AG10803 (cell line): ENCODE results near the gene STH.

Source experiments
- DNase-seq: peaks from one replicate; pipeline ENCODE4 v3.0.0; 2010; ENCODE audit warnings: low read depth
- H3K4me3 ChIP-seq: 2 replicates; pipeline ENCODE4 v1.5.1; 2011; ENCODE audit warnings: mild to moderate bottlenecking, low read length, control low read depth
- TF ChIP-seq, protein P1 (sequence below): conservative IDR thresholded peaks from 2 replicates; pipeline ENCODE4 v1.5.1; 2011; ENCODE audit warnings: mild to moderate bottlenecking, low read length, control low read depth, inconsistent platforms

STH gene

DNA sequence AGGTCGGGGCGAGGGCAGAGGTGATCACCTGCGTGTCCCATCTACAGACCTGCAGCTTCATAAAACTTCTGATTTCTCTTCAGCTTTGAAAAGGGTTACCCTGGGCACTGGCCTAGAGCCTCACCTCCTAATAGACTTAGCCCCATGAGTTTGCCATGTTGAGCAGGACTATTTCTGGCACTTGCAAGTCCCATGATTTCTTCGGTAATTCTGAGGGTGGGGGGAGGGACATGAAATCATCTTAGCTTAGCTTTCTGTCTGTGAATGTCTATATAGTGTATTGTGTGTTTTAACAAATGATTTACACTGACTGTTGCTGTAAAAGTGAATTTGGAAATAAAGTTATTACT is 28.9 kb downstream of the STH start:
- TF ChIP-seq, protein P1, sequence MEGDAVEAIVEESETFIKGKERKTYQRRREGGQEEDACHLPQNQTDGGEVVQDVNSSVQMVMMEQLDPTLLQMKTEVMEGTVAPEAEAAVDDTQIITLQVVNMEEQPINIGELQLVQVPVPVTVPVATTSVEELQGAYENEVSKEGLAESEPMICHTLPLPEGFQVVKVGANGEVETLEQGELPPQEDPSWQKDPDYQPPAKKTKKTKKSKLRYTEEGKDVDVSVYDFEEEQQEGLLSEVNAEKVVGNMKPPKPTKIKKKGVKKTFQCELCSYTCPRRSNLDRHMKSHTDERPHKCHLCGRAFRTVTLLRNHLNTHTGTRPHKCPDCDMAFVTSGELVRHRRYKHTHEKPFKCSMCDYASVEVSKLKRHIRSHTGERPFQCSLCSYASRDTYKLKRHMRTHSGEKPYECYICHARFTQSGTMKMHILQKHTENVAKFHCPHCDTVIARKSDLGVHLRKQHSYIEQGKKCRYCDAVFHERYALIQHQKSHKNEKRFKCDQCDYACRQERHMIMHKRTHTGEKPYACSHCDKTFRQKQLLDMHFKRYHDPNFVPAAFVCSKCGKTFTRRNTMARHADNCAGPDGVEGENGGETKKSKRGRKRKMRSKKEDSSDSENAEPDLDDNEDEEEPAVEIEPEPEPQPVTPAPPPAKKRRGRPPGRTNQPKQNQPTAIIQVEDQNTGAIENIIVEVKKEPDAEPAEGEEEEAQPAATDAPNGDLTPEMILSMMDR: no peak
- DNase-seq: no peak
- no peak overlapping the region for H3K4me3 ChIP-seq

DNA sequence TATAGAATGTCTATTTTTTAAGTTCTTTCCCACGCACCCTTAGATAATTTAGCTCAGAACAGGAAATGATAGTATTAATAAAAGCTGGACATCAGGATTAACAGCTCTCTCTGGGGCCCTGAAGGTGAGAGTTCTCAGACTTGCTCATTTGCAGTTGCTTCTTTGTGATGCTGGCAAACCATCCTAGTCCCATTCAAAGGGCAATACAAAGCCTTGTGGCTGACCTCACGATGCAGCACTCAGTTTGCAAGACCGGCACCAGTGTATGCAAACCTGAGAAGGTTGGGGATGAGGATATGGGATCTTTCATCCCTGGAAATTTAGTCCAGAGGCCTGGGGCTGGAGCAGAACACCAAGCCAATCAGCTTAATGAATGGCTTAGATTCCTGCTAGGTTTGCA is 29.3 kb downstream of the STH start:
- H3K4me3 ChIP-seq: no peak overlapping the region
- TF ChIP-seq, protein P1: no peak
- no peak for DNase-seq

GRCh38 chr17:46028981-46029565 is 30.0 kb downstream of the STH start:
- TF ChIP-seq, protein P1: no peak
- no peak for DNase-seq
- H3K4me3 ChIP-seq: no peak overlapping the region

DNA sequence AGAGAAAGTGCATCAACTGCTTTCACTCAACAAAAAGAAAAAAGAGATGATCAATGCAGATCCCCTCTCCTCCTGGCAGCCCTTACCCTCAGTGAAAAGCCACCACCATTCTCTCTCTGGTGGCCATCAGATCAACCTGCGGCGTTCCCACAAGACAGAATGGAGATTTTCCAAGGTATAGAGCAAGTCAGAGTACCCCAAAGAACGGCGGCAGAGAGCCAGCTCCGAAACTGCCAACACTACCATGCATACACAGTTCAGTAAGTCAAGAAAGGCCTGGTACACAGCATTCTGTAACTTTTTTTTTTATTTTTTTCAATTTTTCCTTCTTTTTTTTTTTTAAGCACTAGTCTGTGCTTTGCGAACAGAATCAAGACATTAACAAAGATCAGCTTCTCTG is 30.6 kb downstream of the STH start:
- no peak overlapping the region for H3K4me3 ChIP-seq
- TF ChIP-seq, protein P1: no peak
- no peak for DNase-seq

DNA sequence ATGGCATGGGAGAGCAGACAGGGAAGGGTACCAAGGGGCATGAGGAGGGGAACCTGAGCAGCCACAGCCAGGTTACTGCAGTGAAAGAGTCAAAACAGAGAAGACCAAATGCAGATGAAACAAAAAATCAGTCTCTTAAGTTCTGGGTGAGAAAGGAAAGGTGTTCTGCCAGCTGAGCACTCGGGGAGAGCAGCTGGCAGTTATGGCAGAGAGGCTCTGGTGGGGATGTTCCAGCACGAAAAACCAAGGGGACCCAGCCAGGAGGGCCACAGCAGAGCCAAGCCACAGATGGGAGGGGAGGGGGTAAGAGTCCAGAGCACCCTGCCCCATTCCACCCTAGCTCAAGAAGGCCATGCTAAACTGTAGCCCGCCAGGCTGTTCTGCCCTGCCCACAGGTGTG is 31.7 kb downstream of the STH start:
- H3K4me3 ChIP-seq: no peak overlapping the region
- no peak for DNase-seq
- TF ChIP-seq, protein P1: no peak

GRCh38 chr17:46031440-46031839 is 32.4 kb downstream of the STH start:
- H3K4me3 ChIP-seq: no peak overlapping the region
- DNase-seq: no peak
- TF ChIP-seq, protein P1: no peak

DNA sequence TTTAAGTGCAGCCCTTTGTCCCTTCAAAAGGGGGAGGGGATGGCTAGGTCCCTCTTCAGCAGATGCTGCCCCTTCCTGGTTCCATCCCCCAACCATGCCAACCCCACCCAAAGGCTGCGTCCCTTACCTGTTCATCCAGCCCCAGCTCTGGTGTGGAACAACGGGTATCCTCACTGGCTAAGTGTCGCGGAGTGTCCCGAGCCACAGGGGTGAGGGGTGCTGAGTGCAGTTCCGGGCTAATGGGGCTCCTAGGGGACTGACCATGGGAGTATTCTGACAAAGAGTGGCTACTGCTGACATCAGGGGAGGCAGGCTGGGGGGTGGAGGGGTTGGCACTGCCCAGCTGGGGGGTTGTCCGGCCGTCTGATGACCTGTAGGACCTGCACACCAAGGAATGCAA is 32.9 kb downstream of the STH start:
- no peak for DNase-seq
- TF ChIP-seq, protein P1: no peak
- no peak overlapping the region for H3K4me3 ChIP-seq
